ENCODE data around the gene CLEC1A.

GRCh38 chr12:10068644-10069043, 30.1 kb downstream of the CLEC1A start:
- TF ChIP-seq, protein P1, sequence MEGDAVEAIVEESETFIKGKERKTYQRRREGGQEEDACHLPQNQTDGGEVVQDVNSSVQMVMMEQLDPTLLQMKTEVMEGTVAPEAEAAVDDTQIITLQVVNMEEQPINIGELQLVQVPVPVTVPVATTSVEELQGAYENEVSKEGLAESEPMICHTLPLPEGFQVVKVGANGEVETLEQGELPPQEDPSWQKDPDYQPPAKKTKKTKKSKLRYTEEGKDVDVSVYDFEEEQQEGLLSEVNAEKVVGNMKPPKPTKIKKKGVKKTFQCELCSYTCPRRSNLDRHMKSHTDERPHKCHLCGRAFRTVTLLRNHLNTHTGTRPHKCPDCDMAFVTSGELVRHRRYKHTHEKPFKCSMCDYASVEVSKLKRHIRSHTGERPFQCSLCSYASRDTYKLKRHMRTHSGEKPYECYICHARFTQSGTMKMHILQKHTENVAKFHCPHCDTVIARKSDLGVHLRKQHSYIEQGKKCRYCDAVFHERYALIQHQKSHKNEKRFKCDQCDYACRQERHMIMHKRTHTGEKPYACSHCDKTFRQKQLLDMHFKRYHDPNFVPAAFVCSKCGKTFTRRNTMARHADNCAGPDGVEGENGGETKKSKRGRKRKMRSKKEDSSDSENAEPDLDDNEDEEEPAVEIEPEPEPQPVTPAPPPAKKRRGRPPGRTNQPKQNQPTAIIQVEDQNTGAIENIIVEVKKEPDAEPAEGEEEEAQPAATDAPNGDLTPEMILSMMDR (IDR thresholded peaks at IDR 0.05): no peak
- TF ChIP-seq TCF7L2 (IDR thresholded peaks at IDR 0.05; ENCODE audit: low read depth, low read length) (no peak), REST (IDR thresholded peaks at IDR 0.05; ENCODE audit: insufficient read depth in 1 of 2, low read depth in 2 of 2, low read length in 1 of 2) (no peak), POLR2AphosphoS5 (IDR thresholded peaks at IDR 0.05; ENCODE audit: low read depth, low read length) (no peak), SIN3A (IDR thresholded peaks at IDR 0.05; ENCODE audit: borderline replicate concordance, insufficient read depth, low read depth, low read length) (no peak)
